ENCODE measurements around the gene NMNAT2.

DNA sequence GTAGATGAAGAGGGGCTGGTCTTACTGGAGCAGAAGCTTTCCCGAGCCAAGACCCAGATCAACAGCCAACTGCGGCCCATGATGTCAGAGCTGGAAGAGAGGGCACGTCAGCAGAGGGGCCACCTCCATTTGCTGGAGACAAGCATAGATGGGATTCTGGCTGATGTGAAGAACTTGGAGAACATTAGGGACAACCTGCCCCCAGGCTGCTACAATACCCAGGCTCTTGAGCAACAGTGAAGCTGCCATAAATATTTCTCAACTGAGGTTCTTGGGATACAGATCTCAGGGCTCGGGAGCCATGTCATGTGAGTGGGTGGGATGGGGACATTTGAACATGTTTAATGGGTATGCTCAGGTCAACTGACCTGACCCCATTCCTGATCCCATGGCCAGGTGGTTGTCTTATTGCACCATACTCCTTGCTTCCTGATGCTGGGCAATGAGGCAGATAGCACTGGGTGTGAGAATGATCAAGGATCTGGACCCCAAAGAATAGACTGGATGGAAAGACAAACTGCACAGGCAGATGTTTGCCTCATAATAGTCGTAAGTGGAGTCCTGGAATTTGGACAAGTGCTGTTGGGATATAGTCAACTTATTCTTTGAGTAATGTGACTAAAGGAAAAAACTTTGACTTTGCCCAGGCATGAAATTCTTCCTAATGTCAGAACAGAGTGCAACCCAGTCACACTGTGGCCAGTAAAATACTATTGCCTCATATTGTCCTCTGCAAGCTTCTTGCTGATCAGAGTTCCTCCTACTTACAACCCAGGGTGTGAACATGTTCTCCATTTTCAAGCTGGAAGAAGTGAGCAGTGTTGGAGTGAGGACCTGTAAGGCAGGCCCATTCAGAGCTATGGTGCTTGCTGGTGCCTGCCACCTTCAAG, 174.8 kb downstream of the NMNAT2 start:
- TF ChIP-seq, protein P1, sequence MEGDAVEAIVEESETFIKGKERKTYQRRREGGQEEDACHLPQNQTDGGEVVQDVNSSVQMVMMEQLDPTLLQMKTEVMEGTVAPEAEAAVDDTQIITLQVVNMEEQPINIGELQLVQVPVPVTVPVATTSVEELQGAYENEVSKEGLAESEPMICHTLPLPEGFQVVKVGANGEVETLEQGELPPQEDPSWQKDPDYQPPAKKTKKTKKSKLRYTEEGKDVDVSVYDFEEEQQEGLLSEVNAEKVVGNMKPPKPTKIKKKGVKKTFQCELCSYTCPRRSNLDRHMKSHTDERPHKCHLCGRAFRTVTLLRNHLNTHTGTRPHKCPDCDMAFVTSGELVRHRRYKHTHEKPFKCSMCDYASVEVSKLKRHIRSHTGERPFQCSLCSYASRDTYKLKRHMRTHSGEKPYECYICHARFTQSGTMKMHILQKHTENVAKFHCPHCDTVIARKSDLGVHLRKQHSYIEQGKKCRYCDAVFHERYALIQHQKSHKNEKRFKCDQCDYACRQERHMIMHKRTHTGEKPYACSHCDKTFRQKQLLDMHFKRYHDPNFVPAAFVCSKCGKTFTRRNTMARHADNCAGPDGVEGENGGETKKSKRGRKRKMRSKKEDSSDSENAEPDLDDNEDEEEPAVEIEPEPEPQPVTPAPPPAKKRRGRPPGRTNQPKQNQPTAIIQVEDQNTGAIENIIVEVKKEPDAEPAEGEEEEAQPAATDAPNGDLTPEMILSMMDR (IDR thresholded peaks at IDR 0.05): no peak
- TF ChIP-seq POLR2AphosphoS5 (IDR thresholded peaks at IDR 0.05; ENCODE audit: low read depth, low read length): no peak
- no peak for TF ChIP-seq SIN3A (IDR thresholded peaks at IDR 0.05; ENCODE audit: borderline replicate concordance, insufficient read depth, low read depth, low read length)
- TF ChIP-seq, protein P2, sequence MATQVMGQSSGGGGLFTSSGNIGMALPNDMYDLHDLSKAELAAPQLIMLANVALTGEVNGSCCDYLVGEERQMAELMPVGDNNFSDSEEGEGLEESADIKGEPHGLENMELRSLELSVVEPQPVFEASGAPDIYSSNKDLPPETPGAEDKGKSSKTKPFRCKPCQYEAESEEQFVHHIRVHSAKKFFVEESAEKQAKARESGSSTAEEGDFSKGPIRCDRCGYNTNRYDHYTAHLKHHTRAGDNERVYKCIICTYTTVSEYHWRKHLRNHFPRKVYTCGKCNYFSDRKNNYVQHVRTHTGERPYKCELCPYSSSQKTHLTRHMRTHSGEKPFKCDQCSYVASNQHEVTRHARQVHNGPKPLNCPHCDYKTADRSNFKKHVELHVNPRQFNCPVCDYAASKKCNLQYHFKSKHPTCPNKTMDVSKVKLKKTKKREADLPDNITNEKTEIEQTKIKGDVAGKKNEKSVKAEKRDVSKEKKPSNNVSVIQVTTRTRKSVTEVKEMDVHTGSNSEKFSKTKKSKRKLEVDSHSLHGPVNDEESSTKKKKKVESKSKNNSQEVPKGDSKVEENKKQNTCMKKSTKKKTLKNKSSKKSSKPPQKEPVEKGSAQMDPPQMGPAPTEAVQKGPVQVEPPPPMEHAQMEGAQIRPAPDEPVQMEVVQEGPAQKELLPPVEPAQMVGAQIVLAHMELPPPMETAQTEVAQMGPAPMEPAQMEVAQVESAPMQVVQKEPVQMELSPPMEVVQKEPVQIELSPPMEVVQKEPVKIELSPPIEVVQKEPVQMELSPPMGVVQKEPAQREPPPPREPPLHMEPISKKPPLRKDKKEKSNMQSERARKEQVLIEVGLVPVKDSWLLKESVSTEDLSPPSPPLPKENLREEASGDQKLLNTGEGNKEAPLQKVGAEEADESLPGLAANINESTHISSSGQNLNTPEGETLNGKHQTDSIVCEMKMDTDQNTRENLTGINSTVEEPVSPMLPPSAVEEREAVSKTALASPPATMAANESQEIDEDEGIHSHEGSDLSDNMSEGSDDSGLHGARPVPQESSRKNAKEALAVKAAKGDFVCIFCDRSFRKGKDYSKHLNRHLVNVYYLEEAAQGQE (IDR thresholded peaks at IDR 0.05; ENCODE audit: insufficient read depth in 1 of 2, low read depth in 2 of 2, low read length in 1 of 2): no peak
- TF ChIP-seq TCF7L2 (IDR thresholded peaks at IDR 0.05; ENCODE audit: low read depth, low read length): no peak

Data from Panc1 (cell line).